Breast epithelium (tissue), 4 donors: ENCODE results near the gene AGAP1. TPM values are rescaled to one million over a fixed set of nuclear protein-coding genes. Genes with fewer than 3 reads are reported as not detected.

Experiments
- DNase-seq, 2 donors: peaks; one replicate each; pipeline ENCODE4 v3.0.0-alpha.2; 2019; ENCODE audit warnings: low spot score in 2 of 2
- H3K27ac ChIP-seq, 2 donors: fragments of 200-600 bp; sonication (generic) in 1 of 2; one replicate each; pipeline ENCODE4 v1.5.1; 2016 to 2019; ENCODE audit warnings: mild to moderate bottlenecking in 1 of 2
- H3K27me3 ChIP-seq, 2 donors: fragments of 200-600 bp; sonication (generic) in 1 of 2; one replicate each; pipeline versions ENCODE4 v1.5.1 to v1.6.0; 2017 to 2019; ENCODE audit warnings: control low read depth in 1 of 2, mild to moderate bottlenecking in 1 of 2
- H3K36me3 ChIP-seq: fragments of 200-600 bp; one replicate; pipeline ENCODE4 v1.5.1; 2019
- H3K4me1 ChIP-seq, 2 donors: fragments of 200-600 bp; sonication (generic); one replicate each; pipeline ENCODE4 v1.5.1; 2016 to 2019; ENCODE audit warnings: control low read depth in 1 of 2
- H3K4me3 ChIP-seq, 3 donors: fragments of 200-600 bp; sonication (generic); 1 replicate in 2 of 3; 2 replicates in 1 of 3; pipeline ENCODE4 v1.5.1; 2016 to 2019; ENCODE audit warnings: mild to moderate bottlenecking in 3 of 3, moderate library complexity in 2 of 3
- H3K9me3 ChIP-seq, 2 donors: fragments of 200-600 bp; sonication (generic) in 1 of 2; one replicate each; pipeline ENCODE4 v1.5.1; 2016 to 2019; ENCODE audit warnings: control low read depth in 1 of 2
- POLR2A ChIP-seq: fragments of 450-650 bp; IDR thresholded peaks from one replicate; pipeline ENCODE4 v1.6.1; 2016; ENCODE audit warnings: antibody characterized with exemption, mild to moderate bottlenecking, moderate library complexity
- POLR2AphosphoS5 ChIP-seq, 3 donors: sonication (generic); formaldehyde crosslinking; IDR thresholded peaks; one replicate each; pipeline ENCODE4 v1.6.1; 2017; ENCODE audit warnings: antibody characterized with exemption in 3 of 3
- intact Hi-C: fragments of 100-400 bp; cut with DNase I; formaldehyde crosslinking; loops from one replicate; pipeline ENCODE4 v1.15.1; 2023; ENCODE audit warnings: low total_unique reads
- total RNA-seq, 3 donors: library from RNA; depleted of rRNA; stranded (reverse); fragments of >200 nt; gene quantifications; one replicate each; pipeline ENCODE4 v1.1.0, GENCODE V29; 2016
- TF ChIP-seq, protein P1 (sequence below), 3 donors: fragments of 450-650 bp; IDR thresholded peaks; one replicate each; pipeline ENCODE4 v1.5.1; 2016 to 2017; ENCODE audit warnings: antibody characterized with exemption in 3 of 3, mild to moderate bottlenecking in 3 of 3, moderate library complexity in 3 of 3

AGAP1 gene
- total RNA-seq, 3 donors from 2014 or later = 19.7 to 27.1 (median 25.9) TPM

- DNase-seq = no peak
- TF ChIP-seq, protein P1, sequence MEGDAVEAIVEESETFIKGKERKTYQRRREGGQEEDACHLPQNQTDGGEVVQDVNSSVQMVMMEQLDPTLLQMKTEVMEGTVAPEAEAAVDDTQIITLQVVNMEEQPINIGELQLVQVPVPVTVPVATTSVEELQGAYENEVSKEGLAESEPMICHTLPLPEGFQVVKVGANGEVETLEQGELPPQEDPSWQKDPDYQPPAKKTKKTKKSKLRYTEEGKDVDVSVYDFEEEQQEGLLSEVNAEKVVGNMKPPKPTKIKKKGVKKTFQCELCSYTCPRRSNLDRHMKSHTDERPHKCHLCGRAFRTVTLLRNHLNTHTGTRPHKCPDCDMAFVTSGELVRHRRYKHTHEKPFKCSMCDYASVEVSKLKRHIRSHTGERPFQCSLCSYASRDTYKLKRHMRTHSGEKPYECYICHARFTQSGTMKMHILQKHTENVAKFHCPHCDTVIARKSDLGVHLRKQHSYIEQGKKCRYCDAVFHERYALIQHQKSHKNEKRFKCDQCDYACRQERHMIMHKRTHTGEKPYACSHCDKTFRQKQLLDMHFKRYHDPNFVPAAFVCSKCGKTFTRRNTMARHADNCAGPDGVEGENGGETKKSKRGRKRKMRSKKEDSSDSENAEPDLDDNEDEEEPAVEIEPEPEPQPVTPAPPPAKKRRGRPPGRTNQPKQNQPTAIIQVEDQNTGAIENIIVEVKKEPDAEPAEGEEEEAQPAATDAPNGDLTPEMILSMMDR (IDR thresholded peaks at IDR 0.05) = no peak
- TF ChIP-seq POLR2AphosphoS5 (IDR thresholded peaks at IDR 0.05) = no peak
- TF ChIP-seq POLR2A = no peak
- Histone ChIP-seq H3K9me3 (no peaks in the 10 kb centered on the region), H3K4me3 (no peak overlapping the region), H3K27me3 (no peaks in the 10 kb centered on the region), H3K27ac (no peak overlapping the region), H3K36me3 (no peaks in the 10 kb centered on the region), H3K4me1 (no peaks in the 10 kb centered on the region)
- intact Hi-C loops = no loop called here
These were observed 404.9 kb downstream of the AGAP1 start for GRCh38 chr2:235898766-235899165.

DNA sequence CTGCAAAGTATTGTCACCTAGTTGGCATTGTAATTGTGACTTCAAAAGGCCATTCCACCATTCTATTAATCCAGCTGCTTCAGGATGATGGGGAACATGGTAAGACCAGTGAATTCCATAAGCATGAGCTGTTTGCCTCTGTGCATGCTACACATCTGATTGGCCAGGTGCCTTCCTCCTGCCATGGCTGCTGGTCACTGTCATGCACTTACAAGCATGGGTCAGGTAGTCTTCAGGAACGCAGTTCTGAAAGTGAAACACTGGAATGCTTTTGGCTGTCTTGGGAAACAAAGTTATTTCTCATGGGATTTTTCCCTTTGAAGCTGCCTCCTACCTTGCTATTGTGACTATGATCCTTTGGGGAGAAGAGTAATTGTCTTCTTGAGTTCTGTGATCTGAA lies 406.8 kb downstream of the AGAP1 start:
- no peak for TF ChIP-seq POLR2A
- Histone ChIP-seq H3K36me3 (no peaks in the 10 kb centered on the region), H3K4me1 (no peaks in the 10 kb centered on the region), H3K4me3 (no peak overlapping the region), H3K27me3 (no peaks in the 10 kb centered on the region), H3K9me3 (no peaks in the 10 kb centered on the region), H3K27ac (no peak overlapping the region)
- DNase-seq = no peak
- intact Hi-C loops = no loop called here

- intact Hi-C loops = no loop called here
- Histone ChIP-seq H3K4me1 (no peaks in the 10 kb centered on the region), H3K27ac (no peak overlapping the region), H3K4me3 (no peak overlapping the region), H3K36me3 (no peaks in the 10 kb centered on the region), H3K27me3 (no peaks in the 10 kb centered on the region), H3K9me3 (no peaks in the 10 kb centered on the region)
- TF ChIP-seq, protein P1 (IDR thresholded peaks at IDR 0.05) = no peak
- TF ChIP-seq POLR2AphosphoS5 (IDR thresholded peaks at IDR 0.05) (no peak), POLR2A (no peak)
- DNase-seq = no peak
These were observed 407.4 kb downstream of the AGAP1 start for GRCh38 chr2:235901243-235901642.

DNA sequence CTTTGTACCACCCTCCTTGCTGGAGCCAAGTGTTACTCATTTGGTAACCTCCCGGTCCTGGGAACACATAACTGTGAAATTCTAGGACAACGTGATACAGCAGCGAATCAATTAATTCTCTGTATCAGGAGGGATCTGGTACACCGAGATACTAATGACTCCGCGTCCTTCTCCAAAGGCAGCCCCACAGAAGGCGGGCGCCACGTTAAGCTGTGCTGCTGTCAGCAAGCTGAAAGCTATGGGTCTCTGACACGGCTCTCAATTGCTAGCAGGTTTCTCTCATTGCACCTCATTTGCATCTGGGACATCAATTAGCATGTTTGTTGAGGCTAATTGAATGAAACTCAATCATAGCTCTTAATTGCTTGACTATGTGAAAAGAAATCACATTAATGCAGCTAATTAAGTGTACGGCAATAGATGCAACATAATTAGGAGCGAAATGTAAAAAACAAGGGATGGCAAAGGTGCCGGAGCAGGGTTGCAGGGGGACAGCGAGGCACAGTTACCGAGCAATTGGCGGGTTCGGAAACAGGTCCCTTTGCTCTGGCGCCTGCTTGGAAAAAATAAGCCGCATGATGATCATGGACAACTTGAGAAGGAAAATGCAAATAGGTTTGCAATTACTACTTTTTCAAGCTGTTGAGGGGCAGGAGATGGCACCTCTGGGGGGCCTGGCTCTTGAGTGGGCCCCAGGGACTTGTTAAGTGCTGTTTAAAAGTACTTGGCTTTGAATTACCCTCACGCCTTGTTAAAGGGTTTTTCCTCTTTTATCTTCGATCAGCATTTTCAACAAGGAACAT lies 410.1 kb downstream of the AGAP1 start:
- Histone ChIP-seq H3K27ac (no peak overlapping the region), H3K4me1 (no peaks in the 10 kb centered on the region), H3K27me3 (no peaks in the 10 kb centered on the region), H3K9me3 (no peaks in the 10 kb centered on the region), H3K36me3 (no peaks in the 10 kb centered on the region), H3K4me3 (no peak overlapping the region)
- TF ChIP-seq, protein P1 (IDR thresholded peaks at IDR 0.05) = no peak
- no peak for TF ChIP-seq POLR2AphosphoS5 (IDR thresholded peaks at IDR 0.05)
- TF ChIP-seq POLR2A = no peak
- no peak for DNase-seq
- intact Hi-C loops = no loop called here

GRCh38 chr2:235904585-235904931 lies 410.7 kb downstream of the AGAP1 start:
- H3K27ac ChIP-seq = no peak overlapping the region
- no peaks in the 10 kb centered on the region for H3K36me3 ChIP-seq
- DNase-seq = no peak
- TF ChIP-seq, protein P1 (IDR thresholded peaks at IDR 0.05) = no peak
- no peak for TF ChIP-seq POLR2A
- no peak for TF ChIP-seq POLR2AphosphoS5 (IDR thresholded peaks at IDR 0.05)
- no peaks in the 10 kb centered on the region for H3K9me3 ChIP-seq
- intact Hi-C loops = no loop called here
- no peaks in the 10 kb centered on the region for H3K27me3 ChIP-seq
- H3K4me3 ChIP-seq = no peak overlapping the region
- H3K4me1 ChIP-seq = no peaks in the 10 kb centered on the region
